Thyroid gland (tissue), 4 donors: ENCODE results near the gene EPN3. TPM values are rescaled to one million over a fixed set of nuclear protein-coding genes. Genes with fewer than 3 reads are reported as not detected.

ENCODE experiments used
- DNase-seq, 2 donors: peaks; one replicate each; pipeline ENCODE4 v3.0.0-alpha.2; 2019
- H3K27ac ChIP-seq, 3 donors: fragments of 200-600 bp; sonication (generic); 1 replicate in 2 of 3; 2 replicates in 1 of 3; pipeline ENCODE4 v1.5.1; 2016 to 2019; ENCODE audit warnings: mild to moderate bottlenecking in 1 of 3, moderate library complexity in 1 of 3
- H3K27me3 ChIP-seq: fragments of 200-600 bp; sonication (generic); one replicate; pipeline ENCODE4 v1.5.1; 2019
- H3K36me3 ChIP-seq, 2 donors: fragments of 200-600 bp; sonication (generic); one replicate each; pipeline ENCODE4 v1.5.1; 2016 to 2019
- H3K4me1 ChIP-seq, 2 donors: fragments of 200-600 bp; sonication (generic); one replicate each; pipeline ENCODE4 v1.5.1; 2017 to 2019
- H3K4me3 ChIP-seq, 3 donors: fragments of 200-600 bp; sonication (generic); replicated peaks in 1 of 3; 1 replicate in 2 of 3; 2 replicates in 1 of 3; pipeline ENCODE4 v1.5.1; 2016; ENCODE audit warnings: mild to moderate bottlenecking in 1 of 3
- H3K9me3 ChIP-seq: fragments of 200-600 bp; sonication (generic); one replicate; pipeline ENCODE4 v1.5.1; 2017
- POLR2A ChIP-seq, 2 donors: fragments of 450-650 bp; IDR thresholded peaks; one replicate each; pipeline ENCODE4 v1.6.1; 2017; ENCODE audit warnings: antibody characterized with exemption in 2 of 2, mild to moderate bottlenecking in 2 of 2, moderate library complexity in 1 of 2
- WGBS, 2 donors: methylation state at CpG; one replicate each; pipeline ENCODE4 v1.1.5; 2017; 5-methylcytosine and 5-hydroxymethylcytosine counted together
- intact Hi-C: fragments of 100-400 bp; cut with DNase I; formaldehyde crosslinking; loops from one replicate; pipeline ENCODE4 v1.15.1; 2023
- total RNA-seq, 4 donors: library from RNA; depleted of rRNA; stranded (reverse); fragments of >200 nt; gene quantifications; one replicate each; pipeline ENCODE4 v1.2.3, GENCODE V29; 2016
- TF ChIP-seq, protein P1 (sequence below), 6 experiments: fragments of 200-600 bp in 3 of 6; fragments of 450-650 bp in 3 of 6; sonication (generic) in 3 of 6; IDR thresholded peaks; one replicate each; pipeline ENCODE4 v1.5.1; 2016 to 2019; ENCODE audit warnings: antibody characterized with exemption in 6 of 6, mild to moderate bottlenecking in 2 of 6, inconsistent platforms in 1 of 6, moderate library complexity in 1 of 6

The EPN3 gene
- total RNA-seq, 4 donors from 2014 or later: 0.63 to 31.6 (median 3.5) TPM; not detected in 1

DNA sequence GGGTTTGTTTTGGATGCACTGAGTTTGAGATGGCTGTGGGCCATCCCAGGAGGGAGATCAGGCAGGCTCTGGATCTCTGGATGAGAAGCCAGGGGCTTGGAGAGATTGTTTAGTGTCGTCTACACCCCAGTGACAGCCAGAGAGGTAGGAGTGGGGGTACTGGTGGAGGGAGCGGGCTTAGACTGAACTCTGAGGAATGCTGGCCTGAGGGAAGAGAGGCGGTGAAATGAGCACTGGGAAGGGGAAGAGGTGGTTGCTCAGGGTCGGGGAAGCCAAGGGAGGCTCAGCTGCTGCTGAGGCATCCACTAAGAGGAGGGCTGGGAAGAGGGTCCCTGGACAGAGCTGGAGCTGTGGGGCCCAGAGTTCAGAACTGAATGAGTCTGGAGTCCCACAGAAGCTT lies 51.6 kb downstream of the EPN3 start:
- Histone ChIP-seq H3K36me3 (no peaks in the 10 kb centered on the region), H3K9me3 (no peaks in the 10 kb centered on the region), H3K4me1 (peaks cover 30 to 43% of the 10 kb centered on the region in 2 donors), H3K27me3 (no peaks in the 10 kb centered on the region), H3K27ac (no peak overlapping the region), H3K4me3 (no peak overlapping the region)
- intact Hi-C loops: no loop called here
- 72 to 82% methylated on average over 4 of the region's 4 CpGs for WGBS, 2 donors
- TF ChIP-seq, protein P1, sequence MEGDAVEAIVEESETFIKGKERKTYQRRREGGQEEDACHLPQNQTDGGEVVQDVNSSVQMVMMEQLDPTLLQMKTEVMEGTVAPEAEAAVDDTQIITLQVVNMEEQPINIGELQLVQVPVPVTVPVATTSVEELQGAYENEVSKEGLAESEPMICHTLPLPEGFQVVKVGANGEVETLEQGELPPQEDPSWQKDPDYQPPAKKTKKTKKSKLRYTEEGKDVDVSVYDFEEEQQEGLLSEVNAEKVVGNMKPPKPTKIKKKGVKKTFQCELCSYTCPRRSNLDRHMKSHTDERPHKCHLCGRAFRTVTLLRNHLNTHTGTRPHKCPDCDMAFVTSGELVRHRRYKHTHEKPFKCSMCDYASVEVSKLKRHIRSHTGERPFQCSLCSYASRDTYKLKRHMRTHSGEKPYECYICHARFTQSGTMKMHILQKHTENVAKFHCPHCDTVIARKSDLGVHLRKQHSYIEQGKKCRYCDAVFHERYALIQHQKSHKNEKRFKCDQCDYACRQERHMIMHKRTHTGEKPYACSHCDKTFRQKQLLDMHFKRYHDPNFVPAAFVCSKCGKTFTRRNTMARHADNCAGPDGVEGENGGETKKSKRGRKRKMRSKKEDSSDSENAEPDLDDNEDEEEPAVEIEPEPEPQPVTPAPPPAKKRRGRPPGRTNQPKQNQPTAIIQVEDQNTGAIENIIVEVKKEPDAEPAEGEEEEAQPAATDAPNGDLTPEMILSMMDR (IDR thresholded peaks at IDR 0.05): no peak
- TF ChIP-seq POLR2A (IDR thresholded peaks at IDR 0.05): no peak
- no peak for DNase-seq

DNA sequence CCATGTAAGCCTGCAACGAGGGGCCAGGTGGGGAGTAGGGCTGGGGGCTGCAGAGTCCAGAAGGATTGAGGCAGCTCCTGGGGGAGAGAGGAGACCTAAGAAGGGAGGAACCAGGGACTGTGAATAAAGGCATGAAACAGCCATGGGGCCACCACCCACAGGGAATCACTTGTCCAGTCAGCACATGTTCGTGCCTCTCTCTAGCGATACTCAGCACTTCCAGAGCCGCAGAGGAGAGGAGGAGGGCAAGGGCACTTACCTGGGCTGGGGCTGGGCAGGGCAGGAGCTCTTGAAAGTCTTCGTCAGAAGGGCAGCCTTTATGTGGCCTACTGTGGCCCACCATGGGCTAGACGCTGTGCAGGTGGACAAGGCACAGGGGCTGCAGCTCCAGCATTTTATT lies 52.2 kb downstream of the EPN3 start:
- H3K27ac ChIP-seq: no peak overlapping the region
- DNase-seq: peak; percentile 26 to 44
- no peaks in the 10 kb centered on the region for H3K27me3 ChIP-seq
- WGBS, 2 donors: 52 to 61% methylated on average over 6 of the region's 6 CpGs
- intact Hi-C loops: no loop called here
- H3K4me1 ChIP-seq: peaks cover 30 to 49% of the 10 kb centered on the region in 2 donors
- no peak overlapping the region for H3K4me3 ChIP-seq
- H3K9me3 ChIP-seq: no peaks in the 10 kb centered on the region
- TF ChIP-seq, protein P1 (IDR thresholded peaks at IDR 0.05): no peak
- TF ChIP-seq POLR2A (IDR thresholded peaks at IDR 0.05): no peak
- H3K36me3 ChIP-seq: no peaks in the 10 kb centered on the region

DNA sequence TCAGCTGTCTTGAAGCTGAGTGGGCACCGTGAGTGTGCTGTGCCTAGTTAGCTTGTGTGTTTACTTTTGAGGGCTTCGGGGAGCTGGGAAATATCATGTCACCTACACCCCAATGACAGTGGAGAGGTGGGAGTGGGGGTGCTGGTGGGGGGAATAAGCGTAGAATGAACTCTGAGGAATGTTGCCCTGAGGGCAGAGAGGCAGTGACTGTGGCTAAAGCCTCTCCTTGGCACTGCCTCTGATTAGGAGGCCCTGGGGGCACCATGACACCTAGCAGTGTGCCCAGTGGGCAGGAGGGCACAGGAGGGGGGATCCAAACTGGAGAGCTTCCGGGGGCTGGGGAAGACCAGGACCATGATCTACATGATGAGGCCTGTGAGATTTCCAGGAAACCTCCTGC lies 52.8 kb downstream of the EPN3 start:
- no peak for TF ChIP-seq POLR2A (IDR thresholded peaks at IDR 0.05)
- TF ChIP-seq, protein P1 (IDR thresholded peaks at IDR 0.05): no peak

DNA sequence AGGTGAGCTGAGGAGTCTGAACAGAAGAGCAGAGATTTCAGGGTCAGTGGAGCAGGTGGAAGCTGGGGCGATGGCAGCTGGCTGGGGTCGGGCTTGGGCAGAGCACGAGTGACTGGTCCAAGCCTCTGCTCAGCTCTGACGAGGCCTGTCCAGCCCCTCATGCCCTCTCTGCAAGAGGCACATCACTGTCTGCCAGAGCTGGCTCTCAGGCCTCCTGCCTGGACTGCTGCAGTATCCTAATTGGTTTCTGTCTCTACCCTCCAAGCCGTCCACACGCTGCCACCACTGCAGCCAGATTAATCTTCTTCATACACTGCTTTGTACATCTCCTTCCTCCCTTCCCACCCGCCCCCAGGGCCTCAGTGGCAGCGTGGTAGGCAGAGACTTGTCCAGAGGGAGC lies 53.4 kb downstream of the EPN3 start:
- no peak overlapping the region for H3K4me3 ChIP-seq
- H3K27me3 ChIP-seq: no peaks in the 10 kb centered on the region
- intact Hi-C loops: no loop called here
- DNase-seq: no peak
- no peak overlapping the region for H3K27ac ChIP-seq
- no peak for TF ChIP-seq POLR2A (IDR thresholded peaks at IDR 0.05)
- TF ChIP-seq, protein P1 (IDR thresholded peaks at IDR 0.05): no peak
- peaks cover 41 to 60% of the 10 kb centered on the region in 2 donors for H3K4me1 ChIP-seq
- H3K9me3 ChIP-seq: no peaks in the 10 kb centered on the region
- no peaks in the 10 kb centered on the region for H3K36me3 ChIP-seq
- WGBS, 2 donors: 83 to 96% methylated on average over 8 of the region's 8 CpGs

More for the DNA sequence above, 52.8 kb downstream of the EPN3 start:
- Histone ChIP-seq H3K36me3 (no peaks in the 10 kb centered on the region), H3K27ac (no peak overlapping the region), H3K4me3 (no peak overlapping the region), H3K4me1 (peaks cover 36 to 55% of the 10 kb centered on the region in 2 donors), H3K27me3 (no peaks in the 10 kb centered on the region), H3K9me3 (no peaks in the 10 kb centered on the region)
- no peak for DNase-seq
- WGBS, 2 donors: 86 to 95% methylated on average over 4 of the region's 4 CpGs
- intact Hi-C loops: no loop called here

DNA sequence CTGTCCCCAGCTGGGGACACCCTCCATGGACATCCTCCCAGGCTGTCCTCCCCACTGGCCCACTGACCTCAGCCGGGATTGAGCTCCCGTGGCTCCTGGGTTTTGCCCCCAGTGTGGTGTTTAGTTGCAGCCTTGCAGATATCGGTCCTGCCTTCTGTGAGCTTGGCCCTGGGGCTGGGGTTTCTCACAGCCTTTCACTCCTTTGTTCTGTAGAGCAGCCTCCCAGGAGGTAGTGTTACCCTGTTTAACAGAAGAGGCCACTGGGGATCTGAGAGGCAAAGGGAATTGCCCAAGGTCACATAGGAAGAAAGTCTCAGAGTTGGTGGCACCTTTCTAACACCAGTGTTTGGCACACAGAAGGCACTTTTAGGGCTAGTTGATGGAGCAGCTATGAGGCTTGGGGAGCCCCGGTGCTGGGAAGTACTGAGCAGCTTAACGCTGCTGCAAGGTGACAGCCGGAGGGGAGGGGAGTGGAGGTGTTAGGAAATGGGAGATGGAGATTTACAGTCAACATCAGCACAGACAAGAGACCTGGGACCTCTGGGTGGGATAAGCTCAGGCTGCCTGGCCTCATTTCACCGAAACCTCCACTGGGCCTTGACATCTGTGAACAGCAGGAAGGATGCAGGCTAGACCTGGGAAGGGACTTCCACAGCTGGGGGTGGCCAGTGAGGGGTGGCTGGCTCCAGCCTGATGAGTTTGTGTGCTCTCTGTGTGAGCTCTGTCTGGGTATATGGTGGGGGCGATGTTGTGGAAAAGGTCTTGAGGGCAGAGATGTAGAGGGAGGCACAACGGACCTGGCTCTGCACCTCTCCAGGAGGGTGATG lies 54.1 kb downstream of the EPN3 start:
- no peaks in the 10 kb centered on the region for H3K36me3 ChIP-seq
- TF ChIP-seq, protein P1 (IDR thresholded peaks at IDR 0.05): no peak
- no peak overlapping the region for H3K4me3 ChIP-seq
- H3K9me3 ChIP-seq: no peaks in the 10 kb centered on the region
- intact Hi-C loops: no loop called here
- no peak for DNase-seq
- 88 to 93% methylated on average over 9 of the region's 9 CpGs for WGBS, 2 donors
- peaks cover 44 to 65% of the 10 kb centered on the region in 2 donors for H3K4me1 ChIP-seq
- peak overlapping the region in 1 of 3 donors; percentile 80 for H3K27ac ChIP-seq
- H3K27me3 ChIP-seq: no peaks in the 10 kb centered on the region
